Activated CD4-positive, alpha-beta memory T cell treated with anti-CD3 and anti-CD28 coated beads, Interleukin-2, amount 10 ng/mL, durations not matched to agents 7 days and 5 days (primary cell): ENCODE measurements around the gene SERPINB6. TPM values are rescaled to one million over a fixed set of nuclear protein-coding genes. Genes with fewer than 3 reads are reported as not detected.

ENCODE experiments used
- CTCF ChIA-PET: fragments of 350-600 bp; sonication (Branson Sonifier 250); formaldehyde crosslinking; loops from one replicate; lab custom pipeline; 2021; ENCODE audit warnings: antibody characterized with exemption, inconsistent platforms; lab: Charles Lee
- POLR2A ChIA-PET: fragments of 350-600 bp; sonication (Branson Sonifier 250); formaldehyde crosslinking; loops from one replicate; lab custom pipeline; 2021; ENCODE audit warnings: antibody characterized with exemption; lab: Charles Lee
- DNase-seq: peaks from one replicate; pipeline ENCODE4 v3.0.0-alpha.2; 2020
- H3K27ac Mint-ChIP-seq: one replicate; pipeline ENCODE4 v1.8.0; 2021; ENCODE audit warnings: mild to moderate bottlenecking, mixed read lengths
- H3K27me3 Mint-ChIP-seq: one replicate; pipeline ENCODE4 v1.8.0; 2021; ENCODE audit warnings: mixed read lengths
- H3K36me3 Mint-ChIP-seq: one replicate; pipeline ENCODE4 v1.8.0; 2021; ENCODE audit warnings: low read depth, mixed read lengths
- H3K4me1 Mint-ChIP-seq: one replicate; pipeline ENCODE4 v1.8.0; 2021; ENCODE audit warnings: mixed read lengths
- H3K4me3 Mint-ChIP-seq: one replicate; pipeline ENCODE4 v1.8.0; 2021; ENCODE audit warnings: mild to moderate bottlenecking, mixed read lengths
- H3K9me3 Mint-ChIP-seq: one replicate; pipeline ENCODE4 v1.8.0; 2021; ENCODE audit warnings: mixed read lengths
- total RNA-seq, 2 experiments: library from RNA; stranded (reverse); gene quantifications; one replicate each; pipeline ENCODE4 v1.2.3, GENCODE V29; 2021

Gene SERPINB6
- total RNA-seq, 2 experiments from 2014 or later: 19.8 to 20.1 TPM

- POLR2A ChIA-PET: no interaction called here
These were observed 9.9 kb downstream of the SERPINB6 start for GRCh38 chr6:2961506-2961905.

DNA sequence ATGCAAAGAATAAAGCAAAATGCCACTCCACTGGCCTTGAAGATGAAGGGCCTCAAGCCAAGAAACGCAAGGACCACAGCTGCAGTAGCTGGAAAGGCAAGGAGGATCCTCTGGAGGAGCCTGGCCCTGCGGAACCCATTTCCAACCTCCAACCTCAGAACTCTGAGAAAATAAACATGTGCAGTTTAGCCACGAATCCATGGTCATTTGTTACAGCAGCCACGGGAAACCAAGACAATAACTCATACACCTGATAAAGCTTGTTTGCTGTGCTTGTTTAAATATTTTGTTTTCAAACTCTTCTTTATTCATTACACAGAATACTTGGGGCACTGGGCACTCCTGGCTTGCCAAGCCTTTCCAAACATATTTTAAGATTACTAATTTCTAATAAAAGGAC lies 10.4 kb downstream of the SERPINB6 start:
- Mint-ChIP-seq H3K4me1 (no peaks in the 10 kb centered on the region), H3K4me3 (no peak overlapping the region), H3K27me3 (no peaks in the 10 kb centered on the region), H3K36me3 (no peaks in the 10 kb centered on the region), H3K27ac (no peak overlapping the region), H3K9me3 (no peaks in the 10 kb centered on the region)
- CTCF ChIA-PET: no interaction called here
- POLR2A ChIA-PET: no interaction called here
- DNase-seq: no peak

More at GRCh38 chr6:2961506-2961905, 9.9 kb downstream of the SERPINB6 start:
- H3K27me3 Mint-ChIP-seq: no peaks in the 10 kb centered on the region
- no peak overlapping the region for H3K27ac Mint-ChIP-seq
- CTCF ChIA-PET: no interaction called here
- no peak overlapping the region for H3K4me3 Mint-ChIP-seq
- H3K9me3 Mint-ChIP-seq: no peaks in the 10 kb centered on the region
- no peaks in the 10 kb centered on the region for H3K4me1 Mint-ChIP-seq
- no peak for DNase-seq
- no peaks in the 10 kb centered on the region for H3K36me3 Mint-ChIP-seq

DNA sequence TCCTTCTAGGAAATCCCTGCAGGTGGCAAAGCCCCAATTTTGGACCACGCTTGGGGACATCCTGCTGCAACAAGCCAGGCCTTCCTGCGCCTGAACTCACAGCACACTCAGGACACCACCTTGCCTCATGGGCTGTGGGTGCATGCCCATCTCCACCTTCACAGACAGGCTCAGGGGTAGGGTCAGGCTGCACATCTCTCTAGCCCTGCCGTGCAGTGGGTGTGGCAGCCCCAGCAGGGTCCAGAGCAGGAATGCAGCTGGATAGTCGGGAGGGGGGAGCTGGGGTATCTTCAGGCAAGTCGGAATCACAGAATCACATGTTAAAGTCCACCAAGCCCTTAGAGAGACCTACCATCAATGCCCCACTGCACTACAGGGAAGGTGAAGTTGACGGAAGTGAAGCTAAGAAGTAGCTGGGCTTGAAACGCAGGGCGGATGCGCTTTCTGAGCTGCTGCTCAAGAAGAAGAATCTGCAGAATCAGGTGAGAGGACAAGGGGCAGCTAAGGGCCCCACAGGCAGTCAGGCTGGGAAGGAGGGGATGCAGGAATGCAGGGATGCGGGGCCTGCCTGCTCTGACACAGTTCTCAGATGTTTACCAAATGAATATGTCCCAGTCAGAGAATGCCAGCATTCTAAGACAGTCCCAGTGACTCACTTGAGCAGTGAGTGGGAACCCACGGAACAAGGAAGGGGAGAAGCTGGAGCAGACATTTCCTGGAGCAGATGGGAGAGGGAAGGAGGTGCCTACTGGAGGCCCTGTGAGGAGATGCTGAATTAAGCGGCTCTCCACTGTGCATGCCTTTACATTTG lies 11.3 kb downstream of the SERPINB6 start:
- Mint-ChIP-seq H3K9me3 (no peaks in the 10 kb centered on the region), H3K27ac (no peak overlapping the region), H3K36me3 (no peaks in the 10 kb centered on the region), H3K4me1 (no peaks in the 10 kb centered on the region), H3K4me3 (no peak overlapping the region), H3K27me3 (no peaks in the 10 kb centered on the region)
- POLR2A ChIA-PET: no interaction called here
- CTCF ChIA-PET: no interaction called here
- DNase-seq: peak; percentile 5

GRCh38 chr6:2958776-2959175 lies 12.6 kb downstream of the SERPINB6 start:
- ChIA-PET CTCF (no interaction called here), POLR2A (no interaction called here)
- no peak overlapping the region for H3K4me3 Mint-ChIP-seq
- H3K9me3 Mint-ChIP-seq: no peaks in the 10 kb centered on the region
- no peaks in the 10 kb centered on the region for H3K36me3 Mint-ChIP-seq
- DNase-seq: peak; percentile 12
- no peak overlapping the region for H3K27ac Mint-ChIP-seq
- H3K27me3 Mint-ChIP-seq: no peaks in the 10 kb centered on the region
- H3K4me1 Mint-ChIP-seq: no peaks in the 10 kb centered on the region

DNA sequence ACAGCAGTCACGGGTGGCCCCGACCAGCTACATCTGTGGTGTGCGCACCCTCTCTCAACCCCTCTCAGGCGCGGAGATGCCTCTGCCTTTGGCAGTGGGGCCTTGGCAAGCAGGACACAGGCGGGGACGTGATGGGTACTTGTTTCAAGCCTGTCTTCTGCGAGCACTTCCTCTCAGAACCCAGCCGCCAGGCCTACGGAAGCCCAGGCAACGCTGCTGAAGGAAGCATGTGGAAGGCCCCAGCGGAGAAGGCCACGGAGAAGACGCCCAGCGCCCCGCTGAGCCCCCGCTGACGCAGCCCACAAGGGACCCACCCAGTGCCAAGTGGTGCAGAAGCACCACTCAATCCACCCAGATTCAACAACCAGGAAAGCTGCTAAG lies 13.0 kb downstream of the SERPINB6 start:
- DNase-seq: peak; percentile 15
- H3K4me3 Mint-ChIP-seq: no peak overlapping the region
- no peaks in the 10 kb centered on the region for H3K36me3 Mint-ChIP-seq
- POLR2A ChIA-PET: no interaction called here
- no peaks in the 10 kb centered on the region for H3K27me3 Mint-ChIP-seq
- no peak overlapping the region for H3K27ac Mint-ChIP-seq
- CTCF ChIA-PET: interaction anchor here (0.9 kb wide), 1 partner anchor 112 kb away, joined by 3 read pairs; no protein-coding TSS in a partner anchor
- H3K9me3 Mint-ChIP-seq: no peaks in the 10 kb centered on the region
- no peaks in the 10 kb centered on the region for H3K4me1 Mint-ChIP-seq

- no peaks in the 10 kb centered on the region for H3K9me3 Mint-ChIP-seq
- POLR2A ChIA-PET: no interaction called here
These were observed 13.6 kb downstream of the SERPINB6 start for GRCh38 chr6:2957696-2958330.

GRCh38 chr6:2956930-2957685 lies 14.3 kb downstream of the SERPINB6 start:
- H3K4me1 Mint-ChIP-seq: no peaks in the 10 kb centered on the region
- CTCF ChIA-PET: interaction anchor here (0.9 kb wide), 1 partner anchor 111 kb away, joined by 3 read pairs; no protein-coding TSS in a partner anchor
- H3K36me3 Mint-ChIP-seq: no peaks in the 10 kb centered on the region
- no peak for DNase-seq
- POLR2A ChIA-PET: interaction anchor here (1.1 kb wide), 1 partner anchor 17 kb away, joined by 3 read pairs; no protein-coding TSS in a partner anchor
- H3K4me3 Mint-ChIP-seq: no peak overlapping the region
- H3K27me3 Mint-ChIP-seq: no peaks in the 10 kb centered on the region
- H3K9me3 Mint-ChIP-seq: no peaks in the 10 kb centered on the region
- H3K27ac Mint-ChIP-seq: no peak overlapping the region

More at GRCh38 chr6:2957696-2958330, 13.6 kb downstream of the SERPINB6 start:
- Mint-ChIP-seq H3K4me1 (no peaks in the 10 kb centered on the region), H3K4me3 (no peak overlapping the region), H3K27me3 (no peaks in the 10 kb centered on the region), H3K36me3 (no peaks in the 10 kb centered on the region), H3K27ac (no peak overlapping the region)
- no peak for DNase-seq
- CTCF ChIA-PET: interaction anchor here (0.9 kb wide), 1 partner anchor 111 kb away, joined by 3 read pairs; no protein-coding TSS in a partner anchor

- H3K9me3 Mint-ChIP-seq: no peaks in the 10 kb centered on the region
- no peaks in the 10 kb centered on the region for H3K4me1 Mint-ChIP-seq
- no peak overlapping the region for H3K4me3 Mint-ChIP-seq
- ChIA-PET POLR2A (interaction anchor here (1.0 kb wide), 1 partner anchor 36 kb away, joined by 4 read pairs; no protein-coding TSS in a partner anchor), CTCF (interaction anchor here (0.9 to 2.9 kb wide), 17 partner anchors 10 to 178 kb away, joined by 3 to 35 read pairs (median 7); partner anchors contain the start of gene SERPINB1)
- DNase-seq: no peak
- H3K27me3 Mint-ChIP-seq: peaks cover 9% of the 10 kb centered on the region
- no peaks in the 10 kb centered on the region for H3K36me3 Mint-ChIP-seq
- no peak overlapping the region for H3K27ac Mint-ChIP-seq
These were observed 18.3 kb downstream of the SERPINB6 start for GRCh38 chr6:2953098-2953497.

DNA sequence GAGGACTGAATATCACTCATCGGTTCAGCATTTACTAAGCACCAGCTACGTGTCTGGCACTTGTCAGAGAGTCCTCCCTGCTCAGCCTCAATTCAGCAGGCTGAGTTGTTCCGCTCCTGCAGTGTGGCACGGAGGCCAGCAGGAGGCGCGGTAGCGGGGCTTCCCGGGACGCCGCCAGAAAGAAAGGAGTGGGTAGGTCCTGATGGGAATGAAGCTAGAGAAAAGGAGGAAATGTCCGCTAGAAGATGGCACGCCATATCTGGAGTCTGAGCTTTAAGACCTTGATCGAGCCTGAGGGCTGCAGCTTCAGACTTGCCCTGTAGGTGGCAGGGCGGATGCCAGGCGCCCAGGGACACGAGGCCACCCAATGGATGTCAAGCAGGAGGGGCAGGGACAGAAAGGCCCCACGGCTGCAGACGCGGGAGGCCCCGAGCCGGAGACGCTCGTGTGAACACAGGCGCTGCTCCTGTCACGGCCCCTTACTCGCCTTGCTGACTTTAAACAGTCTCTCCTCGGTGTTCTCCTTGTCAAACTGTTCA lies 18.7 kb downstream of the SERPINB6 start:
- CTCF ChIA-PET: interaction anchor here (0.8 to 2.9 kb wide), 22 partner anchors 10 to 177 kb away, joined by 3 to 35 read pairs (median 6); partner anchors contain the start of genes RIPK1 and SERPINB1
- Mint-ChIP-seq H3K9me3 (no peaks in the 10 kb centered on the region), H3K27ac (no peak overlapping the region), H3K27me3 (peaks cover 13% of the 10 kb centered on the region), H3K36me3 (no peaks in the 10 kb centered on the region), H3K4me3 (no peak overlapping the region), H3K4me1 (no peaks in the 10 kb centered on the region)
- POLR2A ChIA-PET: interaction anchor here (1.0 kb wide), 1 partner anchor 37 kb away, joined by 4 read pairs; no protein-coding TSS in a partner anchor
- peak; percentile 48 for DNase-seq

GRCh38 chr6:2951728-2952127 lies 19.6 kb downstream of the SERPINB6 start:
- H3K36me3 Mint-ChIP-seq: no peaks in the 10 kb centered on the region
- no peak for DNase-seq
- H3K27ac Mint-ChIP-seq: no peak overlapping the region
- no peaks in the 10 kb centered on the region for H3K9me3 Mint-ChIP-seq
- no peak overlapping the region for H3K4me3 Mint-ChIP-seq
- peaks cover 13% of the 10 kb centered on the region for H3K27me3 Mint-ChIP-seq
- H3K4me1 Mint-ChIP-seq: no peaks in the 10 kb centered on the region
- CTCF ChIA-PET: interaction anchor here (0.8 to 2.9 kb wide), 16 partner anchors 9 to 167 kb away, joined by 3 to 35 read pairs (median 8); partner anchors contain the start of genes RIPK1 and SERPINB1
- POLR2A ChIA-PET: no interaction called here

GRCh38 chr6:2950713-2951112 lies 20.7 kb downstream of the SERPINB6 start:
- Mint-ChIP-seq H3K4me1 (no peaks in the 10 kb centered on the region), H3K9me3 (no peaks in the 10 kb centered on the region), H3K27me3 (peaks cover 16% of the 10 kb centered on the region), H3K27ac (no peak overlapping the region), H3K4me3 (no peak overlapping the region), H3K36me3 (no peaks in the 10 kb centered on the region)
- ChIA-PET CTCF (interaction anchor here (0.8 to 2.4 kb wide), 4 partner anchors 14 to 104 kb away, joined by 3 to 20 read pairs (median 10); no protein-coding TSS in a partner anchor), POLR2A (interaction anchor here (1.4 kb wide), 1 partner anchor 38 kb away, joined by 3 read pairs; no protein-coding TSS in a partner anchor)
- DNase-seq: no peak

GRCh38 chr6:2949536-2950083 lies 21.8 kb downstream of the SERPINB6 start:
- H3K9me3 Mint-ChIP-seq: no peaks in the 10 kb centered on the region
- H3K4me3 Mint-ChIP-seq: no peak overlapping the region
- no peak for DNase-seq
- H3K36me3 Mint-ChIP-seq: no peaks in the 10 kb centered on the region
- H3K4me1 Mint-ChIP-seq: no peaks in the 10 kb centered on the region
- ChIA-PET POLR2A (interaction anchor here (1.0 to 1.4 kb wide), 2 partner anchors 10 to 39 kb away, joined by 3 to 4 read pairs; no protein-coding TSS in a partner anchor), CTCF (interaction anchor here (1.1 to 1.4 kb wide), 2 partner anchors 17 to 18 kb away, joined by 3 read pairs; no protein-coding TSS in a partner anchor)
- H3K27ac Mint-ChIP-seq: no peak overlapping the region
- peaks cover 24% of the 10 kb centered on the region for H3K27me3 Mint-ChIP-seq
